Trophoblast cell (in vitro differentiated cells and primary cell): ENCODE results near the gene LPP.

Source experiments
- DNase-seq, 2 donors: peaks; one replicate each; pipeline ENCODE4 v3.0.0-alpha.2; 2016
- H2AFZ ChIP-seq: 2 replicates; pipeline ENCODE4 v1.6.1; 2013; ENCODE audit warnings: low read length, moderate library complexity, mild to moderate bottlenecking; ENCODE audit not compliant: insufficient read depth, poor library complexity
- H2AK5ac ChIP-seq: 2 replicates; pipeline ENCODE4 v1.6.1; 2013; ENCODE audit warnings: mild to moderate bottlenecking, low read length
- H2BK120ac ChIP-seq: 2 replicates; pipeline ENCODE4 v1.6.1; 2013; ENCODE audit warnings: low read length, mild to moderate bottlenecking, moderate library complexity; ENCODE audit not compliant: insufficient read depth, poor library complexity
- H2BK12ac ChIP-seq: 2 replicates; pipeline ENCODE4 v1.6.1; 2013; ENCODE audit warnings: mild to moderate bottlenecking, low read length, moderate library complexity
- H2BK5ac ChIP-seq: 2 replicates; pipeline ENCODE4 v1.6.1; 2013; ENCODE audit warnings: low read length, low read depth, moderate library complexity, mild to moderate bottlenecking; ENCODE audit not compliant: poor library complexity
- H3K14ac ChIP-seq: 2 replicates; pipeline ENCODE4 v1.6.1; 2013; ENCODE audit warnings: mild to moderate bottlenecking, low read length
- H3K18ac ChIP-seq: 2 replicates; pipeline ENCODE4 v1.6.1; 2013; ENCODE audit warnings: mild to moderate bottlenecking, low read length
- H3K23ac ChIP-seq: 2 replicates; pipeline ENCODE4 v1.6.1; 2013; ENCODE audit warnings: low read length
- H3K27ac ChIP-seq: 2 replicates; pipeline ENCODE4 v1.5.1; 2013; ENCODE audit warnings: low read depth, mild to moderate bottlenecking, inconsistent platforms, low read length, moderate library complexity
- H3K27me3 ChIP-seq: 2 replicates; pipeline ENCODE4 v1.6.1; 2013; ENCODE audit warnings: inconsistent platforms, mild to moderate bottlenecking, low read length, moderate library complexity; ENCODE audit not compliant: insufficient read depth
- H3K36me3 ChIP-seq, 2 experiments: 1 replicate in 1 of 2; 2 replicates in 1 of 2; pipeline ENCODE4 v1.6.1; 2013; ENCODE audit warnings: low read length in 2 of 2, mild to moderate bottlenecking in 2 of 2, moderate library complexity in 1 of 2; ENCODE audit not compliant: insufficient read depth in 2 of 2, control insufficient read depth in 1 of 2
- H3K4ac ChIP-seq: 2 replicates; pipeline ENCODE4 v1.6.1; 2013; ENCODE audit warnings: low read depth, mild to moderate bottlenecking, low read length, moderate library complexity
- H3K4me1 ChIP-seq, 2 experiments: 1 replicate in 1 of 2; 2 replicates in 1 of 2; pipeline ENCODE4 v1.6.1; 2013; ENCODE audit warnings: low read length in 2 of 2, mild to moderate bottlenecking in 2 of 2, moderate library complexity in 1 of 2; ENCODE audit not compliant: insufficient read depth in 2 of 2, control insufficient read depth in 1 of 2
- H3K4me2 ChIP-seq: 2 replicates; pipeline ENCODE4 v1.6.1; 2013; ENCODE audit warnings: inconsistent platforms, mild to moderate bottlenecking, low read length, moderate library complexity
- H3K4me3 ChIP-seq: 2 replicates; pipeline ENCODE4 v1.5.1; 2013; ENCODE audit warnings: mild to moderate bottlenecking, low read depth, low read length, inconsistent platforms
- H3K79me1 ChIP-seq: one replicate; pipeline ENCODE4 v1.6.1; 2013; ENCODE audit warnings: low read length
- H3K79me2 ChIP-seq: 2 replicates; pipeline ENCODE4 v1.6.1; 2013; ENCODE audit warnings: low read length, mild to moderate bottlenecking; ENCODE audit not compliant: control insufficient read depth, insufficient read depth, poor library complexity
- H3K9ac ChIP-seq: 2 replicates; pipeline ENCODE4 v1.6.1; 2013; ENCODE audit warnings: mild to moderate bottlenecking, low read length
- H3K9me3 ChIP-seq: 2 replicates; pipeline ENCODE4 v1.6.1; 2013; ENCODE audit warnings: low read depth, mild to moderate bottlenecking, control low read depth, inconsistent platforms, low read length; ENCODE audit not compliant: insufficient read depth
- H4K12ac ChIP-seq: 2 replicates; pipeline ENCODE4 v1.6.1; 2013; ENCODE audit warnings: low read depth, mild to moderate bottlenecking, low read length, moderate library complexity
- H4K8ac ChIP-seq: 2 replicates; pipeline ENCODE4 v1.6.1; 2013; ENCODE audit warnings: low read depth, mild to moderate bottlenecking, low read length, moderate library complexity
- H4K91ac ChIP-seq: one replicate; pipeline ENCODE4 v1.6.1; 2013; ENCODE audit warnings: low read depth, mild to moderate bottlenecking, low read length, moderate library complexity
- WGBS: extraction: QIAGEN DNeasy Blood & Tissue Kit; methylation state at CpG from one replicate; pipeline ENCODE4 v1.1.7; 2013; ENCODE audit warnings: missing lambda C conversion rate; ENCODE audit not compliant: insufficient read length, insufficient coverage; ENCODE audit errors: extremely low coverage; 5-methylcytosine and 5-hydroxymethylcytosine counted together

LPP gene

DNA sequence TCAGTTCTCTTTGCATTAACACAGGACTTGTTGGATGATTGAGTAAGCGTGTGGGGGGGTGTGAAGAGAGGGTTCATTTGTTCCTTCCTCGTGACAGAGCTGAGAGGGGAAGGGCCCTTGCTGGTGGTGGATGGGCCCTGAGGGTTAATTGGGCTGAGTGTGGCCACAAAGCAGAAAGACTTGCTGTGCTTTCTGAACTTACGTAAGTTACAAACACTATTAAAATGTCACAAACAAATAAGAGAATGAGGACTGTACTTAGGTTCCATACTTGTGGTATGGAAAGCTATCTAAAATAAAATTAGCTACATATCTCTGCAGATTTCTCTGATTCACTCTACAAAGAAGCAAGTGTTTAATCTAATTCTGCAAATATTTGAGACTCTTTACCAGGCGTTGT, 231.3 kb downstream of the LPP start:
- Histone ChIP-seq H3K9me3 (no peaks in the 10 kb centered on the region), H3K23ac (no peak overlapping the region), H2AK5ac (no peak overlapping the region), H2BK5ac (no peak overlapping the region), H3K4me2 (no peak overlapping the region), H3K4ac (no peak overlapping the region), H3K14ac (no peak overlapping the region), H3K4me3 (no peak overlapping the region), H3K79me2 (no peaks in the 10 kb centered on the region), H2BK120ac (no peak overlapping the region), H2BK12ac (no peak overlapping the region), H3K9ac (no peak overlapping the region), H3K27ac (no peak overlapping the region), H2AFZ (no peak overlapping the region), H3K18ac (no peak overlapping the region), H4K8ac (no peak overlapping the region), H4K91ac (no peak overlapping the region), H3K4me1 (peaks cover 0 to 13% of the 10 kb centered on the region in 2 experiments), H3K79me1 (no peaks in the 10 kb centered on the region), H3K27me3 (no peaks in the 10 kb centered on the region), H3K36me3 (no peaks in the 10 kb centered on the region), H4K12ac (no peak overlapping the region)
- WGBS: no CpG with 5 or more reads among the region's 4 CpGs
- peak; percentile 70 to 85 for DNase-seq

DNA sequence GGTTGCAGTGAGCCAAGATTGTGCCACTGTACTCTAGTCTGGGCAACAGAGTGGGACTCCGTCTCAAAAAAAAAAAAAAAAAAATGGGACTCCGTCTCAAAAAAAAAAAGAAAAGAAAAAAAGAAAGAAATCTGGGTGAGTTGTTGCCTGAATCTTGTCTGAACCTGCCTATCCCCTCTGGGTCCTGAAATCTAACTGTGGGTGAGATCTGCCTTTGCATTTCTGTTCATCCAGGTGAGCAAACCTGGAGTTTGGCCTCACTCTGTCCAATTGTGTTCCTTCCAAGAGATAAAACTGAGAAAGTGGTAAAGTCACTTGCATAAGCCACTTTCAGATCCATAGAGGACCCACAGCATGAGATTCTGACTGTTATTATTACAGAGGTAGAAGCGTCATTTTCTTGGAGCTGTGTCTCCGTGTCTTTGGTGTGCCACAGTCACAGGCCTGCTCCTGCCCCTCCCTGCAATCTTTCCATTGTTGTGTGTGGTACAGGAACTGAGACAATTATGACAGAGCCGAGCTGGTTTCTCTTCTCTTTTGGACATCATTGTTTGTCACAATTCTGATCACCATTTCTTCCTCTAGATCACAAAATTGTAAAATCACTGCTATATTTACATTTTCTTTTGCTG, 235.9 kb downstream of the LPP start:
- Histone ChIP-seq H3K36me3 (no peaks in the 10 kb centered on the region), H2AK5ac (no peak overlapping the region), H2BK5ac (no peak overlapping the region), H3K9me3 (no peaks in the 10 kb centered on the region), H3K18ac (no peak overlapping the region), H2BK120ac (no peak overlapping the region), H2AFZ (no peak overlapping the region), H3K4me2 (no peak overlapping the region), H2BK12ac (no peak overlapping the region), H3K27me3 (no peaks in the 10 kb centered on the region), H3K4me1 (peaks cover 0 to 17% of the 10 kb centered on the region in 2 experiments), H3K4ac (no peak overlapping the region), H3K9ac (no peak overlapping the region), H3K4me3 (no peak overlapping the region), H3K14ac (no peak overlapping the region), H3K79me2 (no peaks in the 10 kb centered on the region), H4K12ac (no peak overlapping the region), H3K27ac (no peak overlapping the region), H4K8ac (no peak overlapping the region), H3K79me1 (no peaks in the 10 kb centered on the region), H4K91ac (no peak overlapping the region), H3K23ac (no peak overlapping the region)
- no CpG with 5 or more reads among the region's 5 CpGs for WGBS
- DNase-seq: peak; percentile 6 to 34

DNA sequence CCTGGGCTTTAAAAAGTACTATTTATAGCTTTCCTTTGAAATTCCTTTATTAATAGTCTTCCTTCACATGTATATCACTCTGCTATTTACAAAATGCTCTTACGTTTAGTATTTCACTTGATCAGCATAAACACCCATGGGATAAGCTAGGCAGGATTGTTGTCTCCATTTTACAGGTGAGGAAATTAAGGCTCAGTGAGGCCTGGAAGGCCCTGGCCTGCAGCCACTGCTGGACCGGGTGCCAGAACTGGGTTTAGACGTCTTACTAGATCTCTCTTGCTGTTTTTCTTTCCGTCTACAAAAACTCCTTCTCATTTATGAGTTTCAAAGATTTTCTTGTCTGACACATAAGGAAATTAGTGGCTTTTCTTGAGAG, 236.4 kb downstream of the LPP start:
- Histone ChIP-seq H3K79me2 (no peaks in the 10 kb centered on the region), H3K14ac (no peak overlapping the region), H4K91ac (no peak overlapping the region), H3K79me1 (no peaks in the 10 kb centered on the region), H4K12ac (no peak overlapping the region), H3K18ac (no peak overlapping the region), H3K4ac (no peak overlapping the region), H2BK12ac (no peak overlapping the region), H3K9ac (no peak overlapping the region), H3K9me3 (no peaks in the 10 kb centered on the region), H3K4me2 (no peak overlapping the region), H3K4me1 (peaks cover 0 to 12% of the 10 kb centered on the region in 2 experiments), H4K8ac (no peak overlapping the region), H3K27me3 (no peaks in the 10 kb centered on the region), H2BK120ac (no peak overlapping the region), H3K27ac (no peak overlapping the region), H2BK5ac (no peak overlapping the region), H3K4me3 (no peak overlapping the region), H3K23ac (no peak overlapping the region), H2AFZ (no peak overlapping the region), H3K36me3 (no peaks in the 10 kb centered on the region), H2AK5ac (no peak overlapping the region)
- DNase-seq: no peak
- WGBS: no CpG with 5 or more reads among the region's 4 CpGs

DNA sequence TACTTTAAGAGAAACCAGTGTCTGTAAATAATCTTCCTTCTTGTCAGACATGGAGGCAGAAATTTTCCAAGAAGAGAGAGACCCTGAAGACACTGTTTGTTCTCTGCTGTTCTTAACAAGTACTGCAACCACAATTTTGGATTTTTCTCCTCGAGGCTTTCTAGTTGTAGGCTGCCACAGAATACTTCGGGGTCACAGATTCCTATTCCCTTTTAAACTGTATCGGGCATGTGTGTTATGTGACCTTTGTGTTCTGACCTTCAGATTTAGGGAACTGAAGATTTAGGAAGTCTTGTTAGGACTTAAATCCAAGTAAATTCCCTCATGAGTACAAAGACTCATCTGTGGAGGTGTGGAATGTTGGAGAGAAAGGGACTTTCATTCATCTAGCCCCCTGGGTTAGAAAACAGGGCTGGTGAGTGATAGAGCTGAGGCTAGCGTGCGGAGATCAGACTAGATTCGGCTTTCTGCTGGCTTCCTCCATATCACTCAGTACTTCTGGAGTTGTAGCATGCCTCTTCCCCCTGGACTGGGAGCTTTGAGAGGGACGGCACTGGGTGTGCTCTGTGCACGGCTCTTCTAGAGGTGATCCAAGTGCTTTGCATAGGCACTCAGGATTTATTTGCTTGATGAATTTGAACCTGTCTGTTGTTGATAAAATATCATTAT, 237.0 kb downstream of the LPP start:
- Histone ChIP-seq H3K4ac (no peak overlapping the region), H3K4me2 (no peak overlapping the region), H2BK12ac (no peak overlapping the region), H3K9me3 (no peaks in the 10 kb centered on the region), H3K4me3 (no peak overlapping the region), H3K23ac (no peak overlapping the region), H3K27ac (no peak overlapping the region), H3K9ac (no peak overlapping the region), H2BK120ac (no peak overlapping the region), H3K14ac (no peak overlapping the region), H4K8ac (no peak overlapping the region), H3K18ac (no peak overlapping the region), H2AK5ac (no peak overlapping the region), H3K27me3 (no peaks in the 10 kb centered on the region), H4K12ac (no peak overlapping the region), H3K79me1 (no peaks in the 10 kb centered on the region), H2AFZ (no peak overlapping the region), H4K91ac (no peak overlapping the region), H2BK5ac (no peak overlapping the region), H3K79me2 (no peaks in the 10 kb centered on the region), H3K36me3 (no peaks in the 10 kb centered on the region), H3K4me1 (peaks cover 0 to 12% of the 10 kb centered on the region in 2 experiments)
- no peak for DNase-seq
- WGBS: no CpG with 5 or more reads among the region's 8 CpGs
